GM23338 (cell line): Measurements from ENCODE around the gene MED9. TPM values are rescaled to one million over a fixed set of nuclear protein-coding genes. Genes with fewer than 3 reads are reported as not detected.

Experiments used
- ATAC-seq: fragments of 200-7000 bp; cut with Tn5 transposase; 3 replicates; pipeline ENCODE4 v1.9.1; 2020
- DNase-seq: peaks from one replicate; pipeline ENCODE4 v3.0.0-alpha.2; 2015; ENCODE audit warnings: low spot score
- H2AFZ ChIP-seq: fragments of 200-600 bp; sonication (generic); 2 replicates; pipeline ENCODE4 v1.8.0; 2016; ENCODE audit warnings: antibody characterized with exemption, mild to moderate bottlenecking, moderate library complexity
- H3F3A ChIP-seq: fragments of 200-600 bp; sonication (generic); replicated peaks from 2 replicates; pipeline ENCODE4 v1.8.0; 2017; ENCODE audit warnings: antibody characterized with exemption, mixed run types, low read depth
- H3K27ac ChIP-seq: fragments of 200-600 bp; sonication (generic); 2 replicates; pipeline ENCODE4 v1.6.1; 2016; ENCODE audit warnings: low read depth
- H3K27me3 ChIP-seq: fragments of 200-600 bp; sonication (generic); 2 replicates; pipeline ENCODE4 v1.8.0; 2016; ENCODE audit warnings: mild to moderate bottlenecking, mixed run types, moderate library complexity; ENCODE audit not compliant: insufficient read depth
- H3K36me3 ChIP-seq: fragments of 200-600 bp; sonication (generic); 2 replicates; pipeline ENCODE4 v1.8.0; 2016; ENCODE audit warnings: mild to moderate bottlenecking; ENCODE audit not compliant: insufficient read depth
- H3K4me1 ChIP-seq: fragments of 200-600 bp; sonication (generic); 2 replicates; pipeline ENCODE4 v1.8.0; 2016; ENCODE audit warnings: mild to moderate bottlenecking, moderate library complexity; ENCODE audit not compliant: insufficient read depth
- H3K4me2 ChIP-seq: fragments of 200-600 bp; sonication (generic); 2 replicates; pipeline ENCODE4 v1.7.1; 2017; ENCODE audit warnings: mixed run types
- H3K4me3 ChIP-seq: fragments of 200-600 bp; sonication (generic); 2 replicates; pipeline ENCODE4 v1.6.1; 2016; ENCODE audit warnings: mixed run types
- H3K79me2 ChIP-seq: fragments of 200-600 bp; sonication (generic); replicated peaks from 2 replicates; pipeline ENCODE4 v1.8.0; 2017; ENCODE audit warnings: mild to moderate bottlenecking; ENCODE audit not compliant: insufficient read depth
- H3K9me2 ChIP-seq: fragments of 200-600 bp; sonication (generic); 2 replicates; pipeline ENCODE4 v1.8.0; 2017; ENCODE audit not compliant: insufficient read depth
- H4K20me1 ChIP-seq: fragments of 200-600 bp; sonication (generic); replicated peaks from 2 replicates; pipeline ENCODE4 v1.8.0; 2017; ENCODE audit warnings: mild to moderate bottlenecking; ENCODE audit not compliant: insufficient read depth
- H3K27ac Mint-ChIP-seq: 2 replicates; pipeline ENCODE4 v1.8.0; 2020; ENCODE audit warnings: inconsistent platforms, mild to moderate bottlenecking, moderate library complexity, mixed read lengths
- H3K27me3 Mint-ChIP-seq: 3 replicates; pipeline ENCODE4 v1.8.0; 2022; ENCODE audit warnings: low read depth, mild to moderate bottlenecking, moderate library complexity, mixed read lengths, inconsistent platforms; ENCODE audit not compliant: insufficient read depth, poor library complexity
- H3K36me3 Mint-ChIP-seq: 3 replicates; pipeline ENCODE4 v1.8.0; 2021; ENCODE audit warnings: low read depth, mild to moderate bottlenecking, inconsistent platforms, moderate library complexity, mixed read lengths
- H3K4me1 Mint-ChIP-seq: 3 replicates; pipeline ENCODE4 v1.8.0; 2020; ENCODE audit warnings: mild to moderate bottlenecking, inconsistent platforms, mixed read lengths
- H3K4me3 Mint-ChIP-seq: 3 replicates; pipeline ENCODE4 v1.8.0; 2021; ENCODE audit warnings: moderate library complexity, mild to moderate bottlenecking, inconsistent platforms, mixed read lengths
- H3K9me3 Mint-ChIP-seq: 3 replicates; pipeline ENCODE4 v1.8.0; 2020; ENCODE audit warnings: moderate library complexity, mild to moderate bottlenecking, inconsistent platforms, mixed read lengths
- CREB1 ChIP-seq: fragments of 250-450 bp; sonication (Bioruptor Pico); IDR thresholded peaks from 2 replicates; pipeline ENCODE4 v1.5.0; 2020; ENCODE audit warnings: low read depth, mild to moderate bottlenecking, moderate library complexity
- CTCF ChIP-seq, 2 experiments: fragments of 200-600 bp in 1 of 2; sonication (generic) in 1 of 2; conservative IDR thresholded peaks; 2 replicates each; pipeline versions ENCODE4 v1.5.1 to v1.6.1; 2016 to 2017; ENCODE audit warnings: antibody characterized with exemption in 2 of 2, low read depth in 2 of 2, mild to moderate bottlenecking in 2 of 2, moderate library complexity in 1 of 2
- ETS1 ChIP-seq: IDR thresholded peaks from 2 replicates; pipeline ENCODE4 v1.6.1; 2016; ENCODE audit warnings: antibody characterized with exemption
- EZH2 ChIP-seq: fragments of 200-600 bp; sonication (generic); IDR thresholded peaks from one replicate; pipeline ENCODE4 v1.8.0; 2017; ENCODE audit warnings: antibody characterized with exemption, mild to moderate bottlenecking, low read depth; ENCODE audit not compliant: unreplicated experiment
- EZH2phosphoT487 ChIP-seq: fragments of 200-600 bp; sonication (generic); IDR thresholded peaks from one replicate; pipeline ENCODE4 v1.8.1; 2018; ENCODE audit warnings: antibody characterized with exemption; ENCODE audit not compliant: unreplicated experiment
- JUNB ChIP-seq: IDR thresholded peaks from one replicate; pipeline ENCODE4 v1.6.1; 2016; ENCODE audit warnings: antibody characterized with exemption; ENCODE audit not compliant: unreplicated experiment
- NANOG ChIP-seq: IDR thresholded peaks from 2 replicates; pipeline ENCODE4 v1.6.1; 2016; ENCODE audit warnings: antibody characterized with exemption, borderline replicate concordance
- POLR2AphosphoS5 ChIP-seq: IDR thresholded peaks from 2 replicates; pipeline ENCODE4 v1.6.1; 2016; ENCODE audit warnings: antibody characterized with exemption, low read depth
- REST ChIP-seq: IDR thresholded peaks from one replicate; pipeline ENCODE4 v1.6.1; 2018; ENCODE audit warnings: antibody characterized with exemption; ENCODE audit not compliant: unreplicated experiment
- STAT1 ChIP-seq: IDR thresholded peaks from one replicate; pipeline ENCODE4 v1.6.1; 2016; ENCODE audit warnings: antibody characterized with exemption; ENCODE audit not compliant: unreplicated experiment
- ZNF114 ChIP-seq: fragments of 250-450 bp; sonication (Bioruptor Pico); IDR thresholded peaks from 2 replicates; pipeline ENCODE4 v1.5.0; 2020; ENCODE audit warnings: mild to moderate bottlenecking, moderate library complexity
- ZNF331 ChIP-seq: fragments of 250-450 bp; sonication (Bioruptor Pico); IDR thresholded peaks from 2 replicates; pipeline ENCODE4 v1.5.0; 2020; ENCODE audit warnings: low read depth, mild to moderate bottlenecking, moderate library complexity
- ZNF462 ChIP-seq: fragments of 250-450 bp; sonication (Bioruptor Pico); IDR thresholded peaks from 2 replicates; pipeline ENCODE4 v1.5.0; 2020; ENCODE audit warnings: mild to moderate bottlenecking, moderate library complexity
- polyA plus RNA-seq: library from polyadenylated mRNA; unstranded; fragments of >200 nt; fragmentation: Nextera tagmentation; extraction: Ambion mirVana; gene quantifications from 2 replicates; pipeline ENCODE4 v1.2.1, GENCODE V29; 2016
- total RNA-seq: library from RNA; depleted of rRNA; stranded (reverse); fragments of >200 nt; shearing (Covaris generic); gene quantifications from 2 replicates; pipeline ENCODE4 v1.2.3, GENCODE V29; 2014

The MED9 gene
- total and polyA plus RNA-seq, 2 experiments from 2014 or later: 17.3 to 19.9 TPM

GRCh38 chr17:17508019-17508535, 31.3 kb downstream of the MED9 start:
- no peak for DNase-seq
- no peak overlapping the region for H3K27ac ChIP-seq
- H4K20me1 ChIP-seq: no peaks in the 10 kb centered on the region
- H3K27me3 ChIP-seq: no peaks in the 10 kb centered on the region
- no peak overlapping the region for H3K4me3 ChIP-seq
- H3K27me3 Mint-ChIP-seq: peaks cover 15% of the 10 kb centered on the region
- H3K4me1 Mint-ChIP-seq: peaks cover 6% of the 10 kb centered on the region
- H3K4me2 ChIP-seq: no peak overlapping the region
- H3K27ac Mint-ChIP-seq: no peak overlapping the region
- no peaks in the 10 kb centered on the region for H3K4me1 ChIP-seq
- H3K4me3 Mint-ChIP-seq: no peak overlapping the region
- TF ChIP-seq ZNF462 (CRISPR knock-in tag): no peak
- no peak for TF ChIP-seq POLR2AphosphoS5
- TF ChIP-seq NANOG: no peak
- TF ChIP-seq STAT1: no peak
- TF ChIP-seq ETS1: no peak
- no peak for TF ChIP-seq EZH2
- TF ChIP-seq CREB1 (CRISPR knock-in tag): no peak
- no peak for TF ChIP-seq CTCF (conservative IDR thresholded peaks at IDR 0.05; ENCODE audit: low read depth in 2 of 2)
- no peak for TF ChIP-seq JUNB
- TF ChIP-seq ZNF114 (CRISPR knock-in tag): no peak
- TF ChIP-seq ZNF331 (CRISPR knock-in tag): no peak
- TF ChIP-seq EZH2phosphoT487: no peak
- TF ChIP-seq REST: no peak
- no peaks in the 10 kb centered on the region; the same call in 2 of the 3 replicates for H3K36me3 Mint-ChIP-seq
- no peaks in the 10 kb centered on the region for H3K36me3 ChIP-seq
- H3F3A ChIP-seq: no peaks in the 10 kb centered on the region
- no peaks in the 10 kb centered on the region for H3K9me2 ChIP-seq
- ATAC-seq: no peak
- H3K79me2 ChIP-seq: no peaks in the 10 kb centered on the region
- H3K9me3 Mint-ChIP-seq: no peaks in the 10 kb centered on the region
- no peak overlapping the region for H2AFZ ChIP-seq
